ENCODE measurements around the gene NLGN4X.

The NLGN4X gene

GRCh38 chrX:6074532-6074931 lies 154.1 kb downstream of the NLGN4X start:
- no peaks in the 10 kb centered on the region for H3K36me3 ChIP-seq (ENCODE audit: control insufficient read depth, insufficient read depth, low read length)
- H3K27me3 ChIP-seq (ENCODE audit: control insufficient read depth, insufficient read depth, low read length, poor library complexity, severe bottlenecking), result no peaks in the 10 kb centered on the region
- H3K27ac ChIP-seq (ENCODE audit: insufficient read depth, low read depth, low read length, poor library complexity, severe bottlenecking), result no peak overlapping the region
- H3K4me1 ChIP-seq (ENCODE audit: control insufficient read depth, insufficient read depth, low read length), result no peaks in the 10 kb centered on the region
- no peaks in the 10 kb centered on the region for H3K9me3 ChIP-seq (ENCODE audit: control insufficient read depth, low read length)
- no peak overlapping the region for H3K4me3 ChIP-seq (ENCODE audit: insufficient read depth, low read depth, low read length)
- WGBS, 2 experiments, result 100% methylated on average over 1 to 2 of the region's 3 CpGs

- H3K36me3 ChIP-seq (ENCODE audit: control insufficient read depth, insufficient read depth, low read length), result no peaks in the 10 kb centered on the region
- H3K27ac ChIP-seq (ENCODE audit: insufficient read depth, low read depth, low read length, poor library complexity, severe bottlenecking), result no peak overlapping the region
- no peaks in the 10 kb centered on the region for H3K27me3 ChIP-seq (ENCODE audit: control insufficient read depth, insufficient read depth, low read length, poor library complexity, severe bottlenecking)
- no peak overlapping the region for H3K4me3 ChIP-seq (ENCODE audit: insufficient read depth, low read depth, low read length)
- 83 to 86% methylated on average over 5 of the region's 5 CpGs for WGBS, 2 experiments
- no peaks in the 10 kb centered on the region for H3K4me1 ChIP-seq (ENCODE audit: control insufficient read depth, insufficient read depth, low read length)
- no peaks in the 10 kb centered on the region for H3K9me3 ChIP-seq (ENCODE audit: control insufficient read depth, low read length)
Observed at GRCh38 chrX:6071731-6072130, 156.9 kb downstream of the NLGN4X start.

- Histone ChIP-seq H3K9me3 (ENCODE audit: control insufficient read depth, low read length) (no peaks in the 10 kb centered on the region), H3K36me3 (ENCODE audit: control insufficient read depth, insufficient read depth, low read length) (no peaks in the 10 kb centered on the region), H3K4me3 (ENCODE audit: insufficient read depth, low read depth, low read length) (no peak overlapping the region), H3K4me1 (ENCODE audit: control insufficient read depth, insufficient read depth, low read length) (no peaks in the 10 kb centered on the region), H3K27me3 (ENCODE audit: control insufficient read depth, insufficient read depth, low read length, poor library complexity, severe bottlenecking) (no peaks in the 10 kb centered on the region), H3K27ac (ENCODE audit: insufficient read depth, low read depth, low read length, poor library complexity, severe bottlenecking) (no peak overlapping the region)
- 91 to 100% methylated on average over 1 of the region's 1 CpG for WGBS, 2 experiments
Observed at GRCh38 chrX:6067600-6067999, 161.1 kb downstream of the NLGN4X start.

- H3K9me3 ChIP-seq (ENCODE audit: control insufficient read depth, low read length), result no peaks in the 10 kb centered on the region
- no peaks in the 10 kb centered on the region for H3K27me3 ChIP-seq (ENCODE audit: control insufficient read depth, insufficient read depth, low read length, poor library complexity, severe bottlenecking)
- 92 to 100% methylated on average over 5 to 6 of the region's 6 CpGs for WGBS, 2 experiments
- no peaks in the 10 kb centered on the region for H3K4me1 ChIP-seq (ENCODE audit: control insufficient read depth, insufficient read depth, low read length)
- H3K27ac ChIP-seq (ENCODE audit: insufficient read depth, low read depth, low read length, poor library complexity, severe bottlenecking), result no peak overlapping the region
- H3K36me3 ChIP-seq (ENCODE audit: control insufficient read depth, insufficient read depth, low read length), result no peaks in the 10 kb centered on the region
- no peak overlapping the region for H3K4me3 ChIP-seq (ENCODE audit: insufficient read depth, low read depth, low read length)
Observed at GRCh38 chrX:6053141-6053540, 175.5 kb downstream of the NLGN4X start.

- Histone ChIP-seq H3K27ac (ENCODE audit: insufficient read depth, low read depth, low read length, poor library complexity, severe bottlenecking) (no peak overlapping the region), H3K4me1 (ENCODE audit: control insufficient read depth, insufficient read depth, low read length) (no peaks in the 10 kb centered on the region), H3K4me3 (ENCODE audit: insufficient read depth, low read depth, low read length) (no peak overlapping the region), H3K27me3 (ENCODE audit: control insufficient read depth, insufficient read depth, low read length, poor library complexity, severe bottlenecking) (no peaks in the 10 kb centered on the region), H3K9me3 (ENCODE audit: control insufficient read depth, low read length) (no peaks in the 10 kb centered on the region), H3K36me3 (ENCODE audit: control insufficient read depth, insufficient read depth, low read length) (no peaks in the 10 kb centered on the region)
- WGBS, 2 experiments, result 91 to 94% methylated on average over 6 to 8 of the region's 8 CpGs
Observed at GRCh38 chrX:6052111-6052745, 176.4 kb downstream of the NLGN4X start.

GRCh38 chrX:6049132-6049531 lies 179.5 kb downstream of the NLGN4X start:
- Histone ChIP-seq H3K4me1 (ENCODE audit: control insufficient read depth, insufficient read depth, low read length) (no peaks in the 10 kb centered on the region), H3K4me3 (ENCODE audit: insufficient read depth, low read depth, low read length) (no peak overlapping the region), H3K27me3 (ENCODE audit: control insufficient read depth, insufficient read depth, low read length, poor library complexity, severe bottlenecking) (no peaks in the 10 kb centered on the region), H3K36me3 (ENCODE audit: control insufficient read depth, insufficient read depth, low read length) (no peaks in the 10 kb centered on the region), H3K9me3 (ENCODE audit: control insufficient read depth, low read length) (no peaks in the 10 kb centered on the region), H3K27ac (ENCODE audit: insufficient read depth, low read depth, low read length, poor library complexity, severe bottlenecking) (no peak overlapping the region)
- WGBS, 2 experiments, result 100% methylated on average over 1 of the region's 1 CpG

GRCh38 chrX:6041630-6042029 lies 187.0 kb downstream of the NLGN4X start:
- WGBS, 2 experiments, result 100% methylated on average over 2 of the region's 2 CpGs; no CpG with 5 or more reads in 1 of the 2 experiments

GRCh38 chrX:6029014-6029413 lies 199.7 kb downstream of the NLGN4X start:
- no peaks in the 10 kb centered on the region for H3K27me3 ChIP-seq (ENCODE audit: control insufficient read depth, insufficient read depth, low read length, poor library complexity, severe bottlenecking)
- H3K27ac ChIP-seq (ENCODE audit: insufficient read depth, low read depth, low read length, poor library complexity, severe bottlenecking), result no peak overlapping the region
- H3K4me3 ChIP-seq (ENCODE audit: insufficient read depth, low read depth, low read length), result no peak overlapping the region
- 94 to 95% methylated on average over 11 of the region's 11 CpGs for WGBS, 2 experiments
- no peaks in the 10 kb centered on the region for H3K9me3 ChIP-seq (ENCODE audit: control insufficient read depth, low read length)
- H3K36me3 ChIP-seq (ENCODE audit: control insufficient read depth, insufficient read depth, low read length), result no peaks in the 10 kb centered on the region
- peaks cover 5% of the 10 kb centered on the region for H3K4me1 ChIP-seq (ENCODE audit: control insufficient read depth, insufficient read depth, low read length)

More at GRCh38 chrX:6041630-6042029, 187.0 kb downstream of the NLGN4X start:
- no peak overlapping the region for H3K27ac ChIP-seq (ENCODE audit: insufficient read depth, low read depth, low read length, poor library complexity, severe bottlenecking)
- H3K4me1 ChIP-seq (ENCODE audit: control insufficient read depth, insufficient read depth, low read length), result no peaks in the 10 kb centered on the region
- H3K36me3 ChIP-seq (ENCODE audit: control insufficient read depth, insufficient read depth, low read length), result no peaks in the 10 kb centered on the region
- no peaks in the 10 kb centered on the region for H3K9me3 ChIP-seq (ENCODE audit: control insufficient read depth, low read length)
- no peak overlapping the region for H3K4me3 ChIP-seq (ENCODE audit: insufficient read depth, low read depth, low read length)
- no peaks in the 10 kb centered on the region for H3K27me3 ChIP-seq (ENCODE audit: control insufficient read depth, insufficient read depth, low read length, poor library complexity, severe bottlenecking)

- H3K4me1 ChIP-seq (ENCODE audit: control insufficient read depth, insufficient read depth, low read length), result peaks cover 5% of the 10 kb centered on the region
- no peak overlapping the region for H3K4me3 ChIP-seq (ENCODE audit: insufficient read depth, low read depth, low read length)
- H3K36me3 ChIP-seq (ENCODE audit: control insufficient read depth, insufficient read depth, low read length), result no peaks in the 10 kb centered on the region
- no peak overlapping the region for H3K27ac ChIP-seq (ENCODE audit: insufficient read depth, low read depth, low read length, poor library complexity, severe bottlenecking)
- 13 to 31% methylated on average over 4 to 6 of the region's 6 CpGs for WGBS, 2 experiments
- no peaks in the 10 kb centered on the region for H3K9me3 ChIP-seq (ENCODE audit: control insufficient read depth, low read length)
- no peaks in the 10 kb centered on the region for H3K27me3 ChIP-seq (ENCODE audit: control insufficient read depth, insufficient read depth, low read length, poor library complexity, severe bottlenecking)
Observed at GRCh38 chrX:6026980-6027379, 201.7 kb downstream of the NLGN4X start.

- Histone ChIP-seq H3K27ac (ENCODE audit: insufficient read depth, low read depth, low read length, poor library complexity, severe bottlenecking) (no peak overlapping the region), H3K4me3 (ENCODE audit: insufficient read depth, low read depth, low read length) (no peak overlapping the region), H3K36me3 (ENCODE audit: control insufficient read depth, insufficient read depth, low read length) (no peaks in the 10 kb centered on the region), H3K9me3 (ENCODE audit: control insufficient read depth, low read length) (no peaks in the 10 kb centered on the region), H3K27me3 (ENCODE audit: control insufficient read depth, insufficient read depth, low read length, poor library complexity, severe bottlenecking) (no peaks in the 10 kb centered on the region), H3K4me1 (ENCODE audit: control insufficient read depth, insufficient read depth, low read length) (peaks cover 9% of the 10 kb centered on the region)
- WGBS, 2 experiments, result 13 to 16% methylated on average over 7 of the region's 7 CpGs
Observed at GRCh38 chrX:6026429-6026828, 202.2 kb downstream of the NLGN4X start.

GRCh38 chrX:6024204-6024603 lies 204.5 kb downstream of the NLGN4X start:
- no peaks in the 10 kb centered on the region for H3K36me3 ChIP-seq (ENCODE audit: control insufficient read depth, insufficient read depth, low read length)
- H3K27me3 ChIP-seq (ENCODE audit: control insufficient read depth, insufficient read depth, low read length, poor library complexity, severe bottlenecking), result no peaks in the 10 kb centered on the region
- 87 to 94% methylated on average over 4 of the region's 4 CpGs for WGBS, 2 experiments
- H3K4me3 ChIP-seq (ENCODE audit: insufficient read depth, low read depth, low read length), result no peak overlapping the region
- H3K4me1 ChIP-seq (ENCODE audit: control insufficient read depth, insufficient read depth, low read length), result peaks cover 9% of the 10 kb centered on the region
- no peaks in the 10 kb centered on the region for H3K9me3 ChIP-seq (ENCODE audit: control insufficient read depth, low read length)
- H3K27ac ChIP-seq (ENCODE audit: insufficient read depth, low read depth, low read length, poor library complexity, severe bottlenecking), result no peak overlapping the region

All from ectodermal cell (in vitro differentiated cells).